ENCODE measurements around the gene RPN2. TPM values are rescaled to one million over a fixed set of nuclear protein-coding genes. Genes with fewer than 3 reads are reported as not detected.

Gene RPN2
- total and polyA plus RNA-seq, 2 donors from 2014 or later = 175 to 207 TPM

DNA sequence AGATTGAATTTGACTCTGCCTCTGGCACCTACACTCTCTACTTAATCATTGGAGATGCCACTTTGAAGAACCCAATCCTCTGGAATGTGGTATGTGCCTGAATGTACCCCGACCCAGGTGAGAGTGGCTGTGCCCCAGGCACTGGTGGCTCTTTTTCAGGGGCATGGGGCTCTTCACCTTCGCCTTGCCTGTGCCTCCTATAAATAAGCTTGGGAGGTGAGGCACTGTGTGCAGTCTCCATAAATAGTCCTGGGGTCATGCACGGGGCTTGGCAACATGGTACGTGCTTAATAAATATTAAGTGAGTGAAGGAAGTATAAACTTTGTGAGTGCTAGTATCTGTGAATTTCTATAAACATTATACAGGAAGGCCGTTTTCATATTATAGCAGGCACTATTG lies 49.5 kb downstream of the RPN2 start:
- peaks cover 0 to 10% (median 7%) of the 10 kb centered on the region in 3 donors for H3K4me1 ChIP-seq (ENCODE audit: control insufficient read depth in 2 of 3, insufficient read depth in 2 of 3, low read depth in 1 of 3, low read length in 3 of 3)
- no peak overlapping the region for H3K4me3 ChIP-seq (ENCODE audit: low read length in 3 of 3)
- H3K27ac ChIP-seq (ENCODE audit: low read depth in 2 of 2, low read length in 2 of 2) = no peak overlapping the region
- no peaks in the 10 kb centered on the region for H3K9me3 ChIP-seq (ENCODE audit: control insufficient read depth in 2 of 3, insufficient read depth in 1 of 3, low read length in 3 of 3)
- FAIRE-seq (no peak), DNase-seq (no peak)
- TF ChIP-seq, protein P1, sequence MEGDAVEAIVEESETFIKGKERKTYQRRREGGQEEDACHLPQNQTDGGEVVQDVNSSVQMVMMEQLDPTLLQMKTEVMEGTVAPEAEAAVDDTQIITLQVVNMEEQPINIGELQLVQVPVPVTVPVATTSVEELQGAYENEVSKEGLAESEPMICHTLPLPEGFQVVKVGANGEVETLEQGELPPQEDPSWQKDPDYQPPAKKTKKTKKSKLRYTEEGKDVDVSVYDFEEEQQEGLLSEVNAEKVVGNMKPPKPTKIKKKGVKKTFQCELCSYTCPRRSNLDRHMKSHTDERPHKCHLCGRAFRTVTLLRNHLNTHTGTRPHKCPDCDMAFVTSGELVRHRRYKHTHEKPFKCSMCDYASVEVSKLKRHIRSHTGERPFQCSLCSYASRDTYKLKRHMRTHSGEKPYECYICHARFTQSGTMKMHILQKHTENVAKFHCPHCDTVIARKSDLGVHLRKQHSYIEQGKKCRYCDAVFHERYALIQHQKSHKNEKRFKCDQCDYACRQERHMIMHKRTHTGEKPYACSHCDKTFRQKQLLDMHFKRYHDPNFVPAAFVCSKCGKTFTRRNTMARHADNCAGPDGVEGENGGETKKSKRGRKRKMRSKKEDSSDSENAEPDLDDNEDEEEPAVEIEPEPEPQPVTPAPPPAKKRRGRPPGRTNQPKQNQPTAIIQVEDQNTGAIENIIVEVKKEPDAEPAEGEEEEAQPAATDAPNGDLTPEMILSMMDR (IDR thresholded peaks at IDR 0.05; ENCODE audit: borderline replicate concordance, extremely low read depth, insufficient read depth) = no peak
- H3K27me3 ChIP-seq (ENCODE audit: control insufficient read depth, insufficient read depth, low read length) = no peaks in the 10 kb centered on the region
- H3K9ac ChIP-seq (ENCODE audit: low read length in 3 of 3) = no peak overlapping the region
- intact Hi-C loops (cut with DNase I) = no loop called here
- H3K36me3 ChIP-seq (ENCODE audit: control insufficient read depth in 2 of 3, insufficient read depth in 3 of 3, low read length in 3 of 3) = peaks cover 16 to 84% (median 61%) of the 10 kb centered on the region in 3 donors

DNA sequence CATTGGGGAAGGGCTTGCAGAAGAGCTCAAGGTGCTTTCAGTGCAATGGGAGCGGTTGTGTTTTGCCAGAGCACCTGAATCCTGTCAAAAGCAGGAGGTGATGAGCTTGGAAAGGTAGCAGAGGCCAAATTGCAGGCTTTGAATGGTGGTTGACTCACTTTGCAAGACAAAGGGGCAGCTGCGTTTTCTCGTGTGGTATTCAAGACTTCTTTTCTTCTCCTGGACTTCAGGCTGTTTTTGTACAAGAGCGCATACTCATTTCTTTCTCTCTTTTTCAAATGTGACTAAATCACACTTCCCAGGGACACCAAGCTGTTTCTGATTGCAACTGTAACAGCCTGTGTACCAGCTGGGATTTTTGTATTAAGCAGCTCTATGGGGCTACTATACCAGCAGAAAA lies 50.2 kb downstream of the RPN2 start:
- TF ChIP-seq, protein P1 (IDR thresholded peaks at IDR 0.05; ENCODE audit: borderline replicate concordance, extremely low read depth, insufficient read depth) = no peak
- intact Hi-C loops (cut with DNase I) = no loop called here
- Histone ChIP-seq H3K27ac (ENCODE audit: low read depth in 2 of 2, low read length in 2 of 2) (no peak overlapping the region), H3K27me3 (ENCODE audit: control insufficient read depth, insufficient read depth, low read length) (no peaks in the 10 kb centered on the region), H3K36me3 (ENCODE audit: control insufficient read depth in 2 of 3, insufficient read depth in 3 of 3, low read length in 3 of 3) (peaks cover 19 to 84% (median 62%) of the 10 kb centered on the region in 3 donors), H3K4me3 (ENCODE audit: low read length in 3 of 3) (no peak overlapping the region), H3K9ac (ENCODE audit: low read length in 3 of 3) (no peak overlapping the region), H3K4me1 (ENCODE audit: control insufficient read depth in 2 of 3, insufficient read depth in 2 of 3, low read depth in 1 of 3, low read length in 3 of 3) (peaks cover 0 to 10% (median 7%) of the 10 kb centered on the region in 3 donors), H3K9me3 (ENCODE audit: control insufficient read depth in 2 of 3, insufficient read depth in 1 of 3, low read length in 3 of 3) (no peaks in the 10 kb centered on the region)
- no peak for DNase-seq
- FAIRE-seq = no peak

DNA sequence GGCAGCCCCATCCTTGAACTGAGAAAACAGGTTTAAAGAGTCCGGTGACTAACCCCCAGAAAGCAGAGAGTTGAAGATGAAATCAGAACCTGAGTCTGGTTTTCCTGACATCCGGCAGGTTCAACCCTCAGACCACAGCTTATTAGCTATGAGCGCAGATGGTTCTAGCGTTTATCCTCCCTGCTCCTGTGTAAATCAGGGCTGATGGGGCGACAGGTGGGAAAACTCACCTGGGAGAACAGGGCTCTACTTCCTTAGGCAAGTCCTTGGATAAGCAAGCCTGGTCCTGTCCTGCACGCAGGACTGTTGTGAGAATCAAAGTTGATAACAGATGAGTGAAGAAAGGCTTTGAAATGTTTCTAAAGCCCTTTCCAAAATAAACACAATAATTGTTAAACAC lies 51.1 kb downstream of the RPN2 start:
- intact Hi-C loops (cut with DNase I) = no loop called here
- Histone ChIP-seq H3K9ac (ENCODE audit: low read length in 3 of 3) (no peak overlapping the region), H3K9me3 (ENCODE audit: control insufficient read depth in 2 of 3, insufficient read depth in 1 of 3, low read length in 3 of 3) (no peaks in the 10 kb centered on the region), H3K4me1 (ENCODE audit: control insufficient read depth in 2 of 3, insufficient read depth in 2 of 3, low read depth in 1 of 3, low read length in 3 of 3) (peaks cover 0 to 10% (median 7%) of the 10 kb centered on the region in 3 donors), H3K27me3 (ENCODE audit: control insufficient read depth, insufficient read depth, low read length) (no peaks in the 10 kb centered on the region), H3K4me3 (ENCODE audit: low read length in 3 of 3) (no peak overlapping the region), H3K36me3 (ENCODE audit: control insufficient read depth in 2 of 3, insufficient read depth in 3 of 3, low read length in 3 of 3) (peaks cover 19 to 81% (median 59%) of the 10 kb centered on the region in 3 donors), H3K27ac (ENCODE audit: low read depth in 2 of 2, low read length in 2 of 2) (no peak overlapping the region)
- DNase-seq = peak in 1 of 5 donors; percentile 9
- no peak for FAIRE-seq
- TF ChIP-seq, protein P1 (IDR thresholded peaks at IDR 0.05; ENCODE audit: borderline replicate concordance, extremely low read depth, insufficient read depth) = no peak

Measured in kidney (tissue), 14 donors.